GM11168 (cell line): Measurements from ENCODE around the gene ZNF768.
"Not testable (repeated sequence)": the region's sequence is repeated elsewhere in the genome, so short reads cannot be mapped to it uniquely, and the experiment has no call there.

ENCODE experiments used
- in situ Hi-C: fragments of 300-500 bp; cut with MboI; formaldehyde crosslinking; loops from one replicate; pipeline ENCODE4 v1.12.0; 2022; ENCODE audit warnings: low sequenced_read_pairs; ENCODE audit not compliant: unreplicated experiment

Gene ZNF768

GRCh38 chr16:30478766-30479478 lies 47.4 kb downstream of the ZNF768 start:
- in situ Hi-C loops, result no loop called here

GRCh38 chr16:30477773-30478172 lies 48.6 kb downstream of the ZNF768 start:
- in situ Hi-C loops, result not testable (repeated sequence)

- in situ Hi-C loops, result no loop called here
Observed at GRCh38 chr16:30476991-30477390, 49.4 kb downstream of the ZNF768 start.

- in situ Hi-C loops, result no loop called here
Observed at GRCh38 chr16:30474684-30475083, 51.7 kb downstream of the ZNF768 start.

GRCh38 chr16:30474074-30474452 lies 52.3 kb downstream of the ZNF768 start:
- in situ Hi-C loops, result no loop called here
